ENCODE measurements around the gene ZNF14.
"Not testable (repeated sequence)": the region's sequence is repeated elsewhere in the genome, so short reads cannot be mapped to it uniquely, and the experiment has no call there.

ZNF14 gene

GRCh38 chr19:19686580-19686979 is 46.3 kb downstream of the ZNF14 start:
- FAIRE-seq: no peak

GRCh38 chr19:19686119-19686518 is 46.8 kb downstream of the ZNF14 start:
- FAIRE-seq: not testable (repeated sequence)

- FAIRE-seq: no peak
Measured at GRCh38 chr19:19679176-19680073, 53.5 kb downstream of the ZNF14 start.

- FAIRE-seq: no peak
Measured at GRCh38 chr19:19677579-19677978, 55.3 kb downstream of the ZNF14 start.

GRCh38 chr19:19674315-19674714 is 58.6 kb downstream of the ZNF14 start:
- no peak for FAIRE-seq

GRCh38 chr19:19672816-19673215 is 60.1 kb downstream of the ZNF14 start:
- FAIRE-seq: no peak

- FAIRE-seq: no peak
Measured at GRCh38 chr19:19670070-19670551, 62.8 kb downstream of the ZNF14 start.

GRCh38 chr19:19668230-19669012 is 64.5 kb downstream of the ZNF14 start, which contains the start of gene ZNF101:
Gene ZNF101, plus strand, starts transcription at chr19:19668839. Its CDS starts 125 bp downstream, at chr19:19668964.
- FAIRE-seq: no peak

GRCh38 chr19:19665420-19665948 is 67.4 kb downstream of the ZNF14 start:
- not testable (repeated sequence) for FAIRE-seq

- no peak for FAIRE-seq
Measured at GRCh38 chr19:19663256-19664120, 69.4 kb downstream of the ZNF14 start, which contains the start of gene ATP13A1. Gene ATP13A1, minus strand, starts transcription at chr19:19663676. Its CDS starts 10 bp downstream, at chr19:19663666.

GRCh38 chr19:19662871-19663255 is 70.0 kb downstream of the ZNF14 start:
- FAIRE-seq: no peak

- FAIRE-seq: no peak
Measured at GRCh38 chr19:19662344-19662743, 70.6 kb downstream of the ZNF14 start.

- no peak for FAIRE-seq
Measured at GRCh38 chr19:19661675-19662251, 71.1 kb downstream of the ZNF14 start.

- FAIRE-seq: no peak
Measured at GRCh38 chr19:19661141-19661674, 71.7 kb downstream of the ZNF14 start.

Data from islet of Langerhans (tissue), 1 donor.